Loucy (cell line): ENCODE data around the gene RELL1.

Source experiments
- CTCF ChIP-seq: fragments of 200-600 bp; sonication (generic); conservative IDR thresholded peaks from 2 replicates; pipeline ENCODE4 v1.5.1; 2014; ENCODE audit warnings: mild to moderate bottlenecking, antibody characterized with exemption, low read length
- EZH2phosphoT487 ChIP-seq: fragments of 200-600 bp; IDR thresholded peaks from 2 replicates; pipeline ENCODE4 v1.6.1; 2018; ENCODE audit warnings: antibody characterized with exemption, mild to moderate bottlenecking, moderate library complexity, borderline replicate concordance

GRCh38 chr4:37573566-37573965, 112.6 kb downstream of the RELL1 start:
- TF ChIP-seq CTCF = no peak
- no peak for TF ChIP-seq EZH2phosphoT487
